Upper lobe of right lung (tissue), 1 donor: ENCODE results near the gene FALEC. TPM values are rescaled to one million over a fixed set of nuclear protein-coding genes. Genes with fewer than 3 reads are reported as not detected.

Experiments
- ATAC-seq: fragments of 200-7000 bp; cut with Tn5 transposase; one replicate; pipeline ENCODE4 v1.9.1; 2020; ENCODE audit warnings: mild to moderate bottlenecking, moderate library complexity
- DNase-seq: peaks from one replicate; pipeline ENCODE4 v3.0.0-alpha.2; 2020
- H3K27ac ChIP-seq: fragments of 200-600 bp; one replicate; pipeline ENCODE4 v1.8.0; 2022
- H3K27me3 ChIP-seq: fragments of 200-600 bp; one replicate; pipeline ENCODE4 v1.8.0; 2022; ENCODE audit warnings: mild to moderate bottlenecking
- H3K36me3 ChIP-seq: fragments of 200-600 bp; one replicate; pipeline ENCODE4 v1.8.0; 2022
- H3K4me1 ChIP-seq: fragments of 200-600 bp; one replicate; pipeline ENCODE4 v1.8.0; 2022
- H3K4me3 ChIP-seq: fragments of 200-600 bp; one replicate; pipeline ENCODE4 v1.8.0; 2022; ENCODE audit warnings: mild to moderate bottlenecking
- H3K9me3 ChIP-seq: fragments of 200-600 bp; one replicate; pipeline ENCODE4 v1.8.0; 2022
- intact Hi-C: fragments of 100-400 bp; cut with DNase I; formaldehyde crosslinking; loops from one replicate; pipeline ENCODE4 v1.11.0; 2022
- total RNA-seq: library from RNA; stranded (reverse); fragmentation: NEBNext Ultra II Directional; extraction: Animal tissue kit (Norgen Biotek cat#: 25700); gene quantifications from one replicate; pipeline ENCODE4 v1.2.1, GENCODE V29; 2021
- TF ChIP-seq, protein P1 (sequence below): fragments of 200-600 bp; IDR thresholded peaks from one replicate; pipeline ENCODE4 v1.8.0; 2022; ENCODE audit warnings: antibody characterized with exemption
- donor health status: DM: no; HTN: yes; CAD: no; lungs with severe emphysema.

FALEC gene
- total RNA-seq, 1 donor from 2014 or later: 1.0 TPM

DNA sequence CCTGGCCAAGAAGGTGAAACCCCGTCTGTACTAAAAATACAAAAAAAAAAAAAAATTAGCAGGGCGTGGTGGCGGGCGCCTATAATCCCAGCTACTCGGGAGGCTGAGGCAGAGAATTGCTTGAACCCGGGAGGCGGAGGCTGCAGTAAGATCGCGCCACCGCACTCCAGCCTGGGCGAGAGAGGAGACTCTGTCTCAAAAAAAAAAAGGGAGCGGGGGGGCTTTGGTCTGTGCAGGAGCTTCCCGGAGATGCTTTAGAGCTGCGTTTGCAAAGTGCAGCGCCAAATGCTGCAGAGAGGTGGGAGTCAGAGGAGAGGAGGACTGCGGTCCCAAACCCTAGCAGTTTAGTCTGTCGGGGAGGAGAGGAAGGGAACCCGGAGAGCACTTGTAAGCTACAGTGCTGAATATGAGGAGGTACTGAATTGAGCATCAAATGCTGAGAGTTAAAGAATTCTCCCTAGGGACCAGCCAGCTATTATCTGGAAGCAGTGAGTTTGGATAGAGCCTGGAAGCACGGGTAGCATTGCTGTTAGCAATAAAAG lies 569 bp downstream of the FALEC start:
- peaks cover 8% of the 10 kb centered on the region for H3K4me1 ChIP-seq
- intact Hi-C loops: no loop called here
- H3K4me3 ChIP-seq: peak overlapping the region; percentile 68
- H3K9me3 ChIP-seq: no peaks in the 10 kb centered on the region
- DNase-seq (no peak), ATAC-seq (no peak)
- H3K36me3 ChIP-seq: no peaks in the 10 kb centered on the region
- TF ChIP-seq, protein P1, sequence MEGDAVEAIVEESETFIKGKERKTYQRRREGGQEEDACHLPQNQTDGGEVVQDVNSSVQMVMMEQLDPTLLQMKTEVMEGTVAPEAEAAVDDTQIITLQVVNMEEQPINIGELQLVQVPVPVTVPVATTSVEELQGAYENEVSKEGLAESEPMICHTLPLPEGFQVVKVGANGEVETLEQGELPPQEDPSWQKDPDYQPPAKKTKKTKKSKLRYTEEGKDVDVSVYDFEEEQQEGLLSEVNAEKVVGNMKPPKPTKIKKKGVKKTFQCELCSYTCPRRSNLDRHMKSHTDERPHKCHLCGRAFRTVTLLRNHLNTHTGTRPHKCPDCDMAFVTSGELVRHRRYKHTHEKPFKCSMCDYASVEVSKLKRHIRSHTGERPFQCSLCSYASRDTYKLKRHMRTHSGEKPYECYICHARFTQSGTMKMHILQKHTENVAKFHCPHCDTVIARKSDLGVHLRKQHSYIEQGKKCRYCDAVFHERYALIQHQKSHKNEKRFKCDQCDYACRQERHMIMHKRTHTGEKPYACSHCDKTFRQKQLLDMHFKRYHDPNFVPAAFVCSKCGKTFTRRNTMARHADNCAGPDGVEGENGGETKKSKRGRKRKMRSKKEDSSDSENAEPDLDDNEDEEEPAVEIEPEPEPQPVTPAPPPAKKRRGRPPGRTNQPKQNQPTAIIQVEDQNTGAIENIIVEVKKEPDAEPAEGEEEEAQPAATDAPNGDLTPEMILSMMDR: no peak
- H3K27me3 ChIP-seq: no peaks in the 10 kb centered on the region
- peak overlapping the region; percentile 88 for H3K27ac ChIP-seq

DNA sequence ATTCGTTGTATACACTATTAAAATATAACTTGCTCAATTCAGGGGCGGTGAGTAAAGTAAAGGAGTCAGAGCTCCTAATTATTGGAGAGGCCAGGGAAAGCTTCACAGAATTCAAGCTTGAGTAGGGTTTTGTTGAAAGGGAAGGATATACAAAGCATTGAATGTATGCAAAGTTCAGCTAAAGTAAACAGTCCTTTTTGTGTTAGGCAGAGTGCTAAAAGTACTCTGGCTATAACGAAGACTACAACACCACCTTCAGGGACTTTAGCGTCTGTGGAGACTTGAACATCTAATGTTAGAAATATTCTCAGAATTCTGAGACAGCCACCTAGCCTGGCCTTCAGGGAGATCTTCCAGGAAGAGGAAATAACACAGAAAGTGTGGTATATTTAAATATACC lies 1.1 kb downstream of the FALEC start:
- intact Hi-C loops: no loop called here
- ATAC-seq: no peak

DNA sequence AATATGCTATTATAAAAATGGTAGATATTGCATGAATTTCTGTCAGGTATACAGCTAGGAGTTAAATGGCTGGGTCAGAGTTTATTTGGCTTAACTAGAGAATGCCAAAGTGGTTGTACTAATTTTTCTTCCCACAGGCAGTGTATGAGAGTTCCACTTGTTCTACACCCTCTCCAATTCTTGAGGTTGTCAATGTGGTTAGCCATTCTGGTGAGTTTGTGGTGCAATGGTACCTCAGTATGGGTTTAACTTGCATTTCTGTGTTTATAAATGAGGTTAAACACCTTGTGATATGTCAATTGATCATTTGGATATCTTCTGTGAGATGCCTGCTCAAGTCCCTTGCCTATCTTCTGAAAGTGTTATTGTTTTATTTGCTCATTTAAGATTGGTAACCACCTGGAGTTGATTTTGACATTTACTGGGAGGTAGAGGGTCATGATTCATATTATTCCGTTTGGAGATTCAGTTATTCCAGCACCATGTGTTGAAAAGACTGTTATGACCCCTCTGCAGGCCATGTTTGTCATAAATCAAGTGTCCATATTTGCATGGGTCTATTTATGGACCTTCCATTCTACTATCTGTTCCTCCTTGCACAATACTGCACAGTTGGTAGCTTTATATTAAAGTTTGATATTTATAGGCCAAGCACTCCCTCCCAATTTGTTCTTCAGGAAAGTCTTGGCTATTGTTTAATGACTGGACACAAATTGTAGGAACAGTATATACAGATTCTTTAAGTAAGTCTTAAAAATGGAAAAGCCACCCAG lies 5.8 kb downstream of the FALEC start:
- no peak overlapping the region for H3K27ac ChIP-seq
- DNase-seq: no peak
- TF ChIP-seq, protein P1: no peak
- intact Hi-C loops: no loop called here
- H3K36me3 ChIP-seq: no peaks in the 10 kb centered on the region
- no peaks in the 10 kb centered on the region for H3K27me3 ChIP-seq
- H3K9me3 ChIP-seq: no peaks in the 10 kb centered on the region
- peaks cover 3% of the 10 kb centered on the region for H3K4me1 ChIP-seq
- H3K4me3 ChIP-seq: no peak overlapping the region
- no peak for ATAC-seq

More for the DNA sequence above, 1.1 kb downstream of the FALEC start:
- H3K27ac ChIP-seq: no peak overlapping the region
- TF ChIP-seq, protein P1: no peak
- H3K9me3 ChIP-seq: no peaks in the 10 kb centered on the region
- H3K27me3 ChIP-seq: no peaks in the 10 kb centered on the region
- no peaks in the 10 kb centered on the region for H3K36me3 ChIP-seq
- H3K4me3 ChIP-seq: peak overlapping the region; percentile 68
- DNase-seq: no peak
- H3K4me1 ChIP-seq: peaks cover 8% of the 10 kb centered on the region

DNA sequence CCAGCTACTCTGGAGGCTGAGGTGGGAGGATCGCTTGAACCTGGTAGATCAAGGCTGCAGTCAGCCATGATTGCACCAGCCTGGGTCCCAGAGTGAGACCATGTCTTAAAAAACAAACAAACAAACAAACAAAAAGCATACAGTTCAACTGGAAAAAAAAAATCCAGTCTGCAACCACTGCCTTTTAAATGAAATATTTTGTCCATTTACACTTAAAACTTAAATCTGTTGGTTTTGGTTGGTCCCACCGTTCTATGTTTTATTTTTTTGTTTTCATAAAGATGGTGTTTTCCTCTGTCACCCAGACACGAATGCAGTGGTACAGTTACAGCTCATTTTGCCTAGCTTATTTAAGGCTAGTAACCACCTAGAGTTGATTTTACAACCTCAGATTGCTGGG lies 9.8 kb downstream of the FALEC start:
- Histone ChIP-seq H3K27me3 (no peaks in the 10 kb centered on the region), H3K4me3 (no peak overlapping the region), H3K9me3 (no peaks in the 10 kb centered on the region), H3K36me3 (no peaks in the 10 kb centered on the region), H3K4me1 (no peaks in the 10 kb centered on the region), H3K27ac (no peak overlapping the region)
- DNase-seq (no peak), ATAC-seq (no peak)
- TF ChIP-seq, protein P1: no peak
- intact Hi-C loops: no loop called here

DNA sequence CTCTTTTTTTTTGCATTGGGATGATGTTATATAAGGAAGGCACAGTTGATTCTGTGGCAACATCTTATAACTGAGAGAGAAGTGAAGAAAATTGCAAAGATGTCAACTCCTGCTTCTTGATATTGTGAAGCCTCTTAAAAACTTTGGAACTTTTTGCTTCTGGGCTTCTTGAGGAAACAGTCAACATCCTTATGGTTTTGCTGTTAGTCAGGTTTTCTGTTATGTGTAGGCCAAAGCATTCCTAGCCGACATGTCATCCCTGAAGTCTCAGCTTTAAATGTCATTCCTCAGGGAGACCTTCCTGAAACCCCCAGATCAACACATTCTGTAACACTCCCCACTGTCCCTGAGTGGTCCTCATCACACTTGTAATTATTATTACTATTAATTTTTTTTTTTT lies 12.6 kb downstream of the FALEC start:
- ATAC-seq (no peak), DNase-seq (no peak)
- Histone ChIP-seq H3K4me1 (no peaks in the 10 kb centered on the region), H3K36me3 (no peaks in the 10 kb centered on the region), H3K27me3 (no peaks in the 10 kb centered on the region), H3K9me3 (no peaks in the 10 kb centered on the region), H3K4me3 (no peak overlapping the region), H3K27ac (no peak overlapping the region)
- intact Hi-C loops: no loop called here
- TF ChIP-seq, protein P1: no peak
